ENCODE results near the gene ETFB. TPM values are rescaled to one million over a fixed set of nuclear protein-coding genes. Genes with fewer than 3 reads are reported as not detected.

ETFB gene
- total and polyA plus RNA-seq, 9 of the 15 experiments (the other 6 are each of a cell fraction or from before 2014, with no cell fraction given), result 18.1 to 143 (median 96.1) TPM

- TF ChIP-seq PRDM10 (IDR thresholded peaks at IDR 0.05; ENCODE audit: partially characterized antibody) (peak; percentile 91), ZNF77 (CRISPR knock-in tag; IDR thresholded peaks at IDR 0.05) (no peak), RBBP5 (IDR thresholded peaks at IDR 0.05; ENCODE audit: borderline replicate concordance, insufficient read depth, low read length, poor library complexity, severe bottlenecking) (no peak), MAZ (CRISPR knock-in tag; conservative IDR thresholded peaks at IDR 0.05 in 1 of 2, IDR thresholded peaks at IDR 0.05 in 1 of 2) (no peak), HMGN3 (IDR thresholded peaks at IDR 0.05; ENCODE audit: borderline replicate concordance, extremely low read depth, insufficient read length, low read depth, low read length) (no peak), DIDO1 (tag; IDR thresholded peaks at IDR 0.05; ENCODE audit: low read depth) (0 out of 2 replicates have a peak, but pooled peaks have one; percentile 22), ZNF282 (CRISPR knock-in tag; IDR thresholded peaks at IDR 0.05) (no peak), ZNF133 (CRISPR knock-in tag; IDR thresholded peaks at IDR 0.05) (0 out of 2 replicates have a peak, but pooled peaks have one; percentile 34), XRCC3 (IDR thresholded peaks at IDR 0.05) (no peak), MTA3 (IDR thresholded peaks at IDR 0.05; ENCODE audit: borderline replicate concordance) (no peak), BHLHE40 (IDR thresholded peaks at IDR 0.05; ENCODE audit: low read length) (no peak), ZNF280A (IDR thresholded peaks at IDR 0.05; ENCODE audit: low read depth, partially characterized antibody) (peak; percentile 55), MYBL2 (IDR thresholded peaks at IDR 0.05; ENCODE audit: low read depth) (no peak), MYBL2 (CRISPR knock-in tag; IDR thresholded peaks at IDR 0.05; ENCODE audit: borderline replicate concordance) (no peak), ARID2 (IDR thresholded peaks at IDR 0.05) (no peak), SMARCA4 (IDR thresholded peaks at IDR 0.05) (peak; percentile 58), ZNF586 (CRISPR knock-in tag; conservative IDR thresholded peaks at IDR 0.05) (0 out of 2 replicates have a peak, but pooled peaks have one; percentile 51), TCF7 (IDR thresholded peaks at IDR 0.05; ENCODE audit: borderline replicate concordance) (no peak), ZNF561 (CRISPR knock-in tag; conservative IDR thresholded peaks at IDR 0.05) (0 out of 2 replicates have a peak, but pooled peaks have one; percentile 38), NFIC (IDR thresholded peaks at IDR 0.05) (peak; percentile 23; the same call in 1 of the 2 replicates), ZNF431 (CRISPR knock-in tag; IDR thresholded peaks at IDR 0.05) (0 out of 2 replicates have a peak, but pooled peaks have one; percentile 51)
- TF ChIP-seq, protein P1, sequence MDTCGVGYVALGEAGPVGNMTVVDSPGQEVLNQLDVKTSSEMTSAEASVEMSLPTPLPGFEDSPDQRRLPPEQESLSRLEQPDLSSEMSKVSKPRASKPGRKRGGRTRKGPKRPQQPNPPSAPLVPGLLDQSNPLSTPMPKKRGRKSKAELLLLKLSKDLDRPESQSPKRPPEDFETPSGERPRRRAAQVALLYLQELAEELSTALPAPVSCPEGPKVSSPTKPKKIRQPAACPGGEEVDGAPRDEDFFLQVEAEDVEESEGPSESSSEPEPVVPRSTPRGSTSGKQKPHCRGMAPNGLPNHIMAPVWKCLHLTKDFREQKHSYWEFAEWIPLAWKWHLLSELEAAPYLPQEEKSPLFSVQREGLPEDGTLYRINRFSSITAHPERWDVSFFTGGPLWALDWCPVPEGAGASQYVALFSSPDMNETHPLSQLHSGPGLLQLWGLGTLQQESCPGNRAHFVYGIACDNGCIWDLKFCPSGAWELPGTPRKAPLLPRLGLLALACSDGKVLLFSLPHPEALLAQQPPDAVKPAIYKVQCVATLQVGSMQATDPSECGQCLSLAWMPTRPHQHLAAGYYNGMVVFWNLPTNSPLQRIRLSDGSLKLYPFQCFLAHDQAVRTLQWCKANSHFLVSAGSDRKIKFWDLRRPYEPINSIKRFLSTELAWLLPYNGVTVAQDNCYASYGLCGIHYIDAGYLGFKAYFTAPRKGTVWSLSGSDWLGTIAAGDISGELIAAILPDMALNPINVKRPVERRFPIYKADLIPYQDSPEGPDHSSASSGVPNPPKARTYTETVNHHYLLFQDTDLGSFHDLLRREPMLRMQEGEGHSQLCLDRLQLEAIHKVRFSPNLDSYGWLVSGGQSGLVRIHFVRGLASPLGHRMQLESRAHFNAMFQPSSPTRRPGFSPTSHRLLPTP (IDR thresholded peaks at IDR 0.05; ENCODE audit: borderline replicate concordance, extremely low read depth, insufficient read length), result no peak
Measured at GRCh38 chr19:51339313-51339686, 26.9 kb downstream of the ETFB start (continued).

Data from K562 (cell line).